ENCODE results near the gene PISD.

- TF ChIP-seq, protein P1, sequence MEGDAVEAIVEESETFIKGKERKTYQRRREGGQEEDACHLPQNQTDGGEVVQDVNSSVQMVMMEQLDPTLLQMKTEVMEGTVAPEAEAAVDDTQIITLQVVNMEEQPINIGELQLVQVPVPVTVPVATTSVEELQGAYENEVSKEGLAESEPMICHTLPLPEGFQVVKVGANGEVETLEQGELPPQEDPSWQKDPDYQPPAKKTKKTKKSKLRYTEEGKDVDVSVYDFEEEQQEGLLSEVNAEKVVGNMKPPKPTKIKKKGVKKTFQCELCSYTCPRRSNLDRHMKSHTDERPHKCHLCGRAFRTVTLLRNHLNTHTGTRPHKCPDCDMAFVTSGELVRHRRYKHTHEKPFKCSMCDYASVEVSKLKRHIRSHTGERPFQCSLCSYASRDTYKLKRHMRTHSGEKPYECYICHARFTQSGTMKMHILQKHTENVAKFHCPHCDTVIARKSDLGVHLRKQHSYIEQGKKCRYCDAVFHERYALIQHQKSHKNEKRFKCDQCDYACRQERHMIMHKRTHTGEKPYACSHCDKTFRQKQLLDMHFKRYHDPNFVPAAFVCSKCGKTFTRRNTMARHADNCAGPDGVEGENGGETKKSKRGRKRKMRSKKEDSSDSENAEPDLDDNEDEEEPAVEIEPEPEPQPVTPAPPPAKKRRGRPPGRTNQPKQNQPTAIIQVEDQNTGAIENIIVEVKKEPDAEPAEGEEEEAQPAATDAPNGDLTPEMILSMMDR (IDR thresholded peaks at IDR 0.05 in 4 of 5, conservative IDR thresholded peaks at IDR 0.05 in 1 of 5) = no peak
- TF ChIP-seq POLR2A (IDR thresholded peaks at IDR 0.05) = no peak
Measured at GRCh38 chr22:31647066-31647465, 14.9 kb downstream of the PISD start.
